Pons (tissue), 1 donor: ENCODE measurements around the gene NOL4L.

Experiments used
- DNase-seq: peaks from one replicate; pipeline ENCODE4 v3.0.0-alpha.2; 2016; ENCODE audit warnings: low spot score

NOL4L gene

GRCh38 chr20:32541323-32542258 lies 43.5 kb downstream of the NOL4L start:
- DNase-seq = peak; percentile 67

GRCh38 chr20:32539817-32540675 lies 45.1 kb downstream of the NOL4L start:
- DNase-seq = no peak

GRCh38 chr20:32539026-32539816 lies 45.9 kb downstream of the NOL4L start:
- no peak for DNase-seq

GRCh38 chr20:32538526-32538939 lies 46.6 kb downstream of the NOL4L start:
- DNase-seq = no peak

GRCh38 chr20:32537657-32538525 lies 47.2 kb downstream of the NOL4L start:
- no peak for DNase-seq

- no peak for DNase-seq
Observed at GRCh38 chr20:32536851-32537656, 48.1 kb downstream of the NOL4L start.

- DNase-seq = peak; percentile 46
Observed at GRCh38 chr20:32535953-32536823, 48.9 kb downstream of the NOL4L start.

- DNase-seq = no peak
Observed at GRCh38 chr20:32535316-32535952, 49.7 kb downstream of the NOL4L start.

GRCh38 chr20:32534661-32535240 lies 50.4 kb downstream of the NOL4L start:
- no peak for DNase-seq

GRCh38 chr20:32533732-32534131 lies 51.4 kb downstream of the NOL4L start:
- DNase-seq = no peak

- DNase-seq = no peak
Observed at GRCh38 chr20:32532246-32532645, 52.9 kb downstream of the NOL4L start.

- DNase-seq = no peak
Observed at GRCh38 chr20:32528905-32529670, 56.0 kb downstream of the NOL4L start.

GRCh38 chr20:32528171-32528891 lies 56.8 kb downstream of the NOL4L start:
- DNase-seq = no peak

GRCh38 chr20:32527447-32528055 lies 57.6 kb downstream of the NOL4L start:
- DNase-seq = no peak

- no peak for DNase-seq
Observed at GRCh38 chr20:32527052-32527446, 58.1 kb downstream of the NOL4L start.

GRCh38 chr20:32526541-32526940 lies 58.6 kb downstream of the NOL4L start:
- DNase-seq = no peak
